Measurements from ENCODE around the gene ATP6V1B1.

ATP6V1B1 gene

DNA sequence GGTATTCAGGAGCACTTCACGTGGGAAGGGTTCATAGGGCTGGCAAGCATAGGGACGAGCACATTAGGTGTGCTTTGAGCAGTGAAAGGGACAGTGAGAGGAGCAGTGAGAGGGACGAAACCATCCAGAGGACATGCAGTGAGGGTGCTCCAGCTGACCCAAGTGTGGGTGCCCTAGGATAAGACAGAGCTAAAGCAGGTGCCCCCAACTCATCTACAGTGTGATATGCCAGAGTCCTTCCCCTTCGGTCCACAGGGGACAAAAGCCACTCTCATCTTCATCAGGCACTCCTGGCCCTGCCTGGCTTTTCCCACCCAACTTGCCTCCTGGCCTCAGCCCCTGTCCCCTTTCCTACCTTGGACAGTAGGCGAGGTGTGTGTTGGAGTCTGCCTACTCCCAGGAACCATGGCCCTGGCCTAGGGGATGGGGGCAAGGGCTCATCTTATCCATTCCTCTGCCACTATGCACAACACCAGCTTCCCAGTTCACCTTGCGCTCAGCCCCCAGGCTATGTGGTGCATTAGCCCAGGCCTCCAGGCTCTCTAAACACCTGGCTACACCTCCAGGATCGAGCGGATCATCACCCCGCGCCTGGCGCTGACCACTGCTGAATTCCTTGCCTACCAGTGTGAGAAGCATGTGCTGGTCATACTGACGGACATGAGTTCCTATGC, 26.6 kb downstream of the ATP6V1B1 start:
- TF ChIP-seq NFIC (IDR thresholded peaks at IDR 0.05) (no peak), TAF1 (IDR thresholded peaks at IDR 0.05; ENCODE audit: low read depth) (no peak), CREB1 (IDR thresholded peaks at IDR 0.05; ENCODE audit: low read depth) (no peak), YY1 (IDR thresholded peaks at IDR 0.05; ENCODE audit: low read depth) (no peak), TCF12 (IDR thresholded peaks at IDR 0.05; ENCODE audit: low read depth) (no peak), ZBTB7A (IDR thresholded peaks at IDR 0.05; ENCODE audit: low read depth) (no peak)
- TF ChIP-seq, protein P1, sequence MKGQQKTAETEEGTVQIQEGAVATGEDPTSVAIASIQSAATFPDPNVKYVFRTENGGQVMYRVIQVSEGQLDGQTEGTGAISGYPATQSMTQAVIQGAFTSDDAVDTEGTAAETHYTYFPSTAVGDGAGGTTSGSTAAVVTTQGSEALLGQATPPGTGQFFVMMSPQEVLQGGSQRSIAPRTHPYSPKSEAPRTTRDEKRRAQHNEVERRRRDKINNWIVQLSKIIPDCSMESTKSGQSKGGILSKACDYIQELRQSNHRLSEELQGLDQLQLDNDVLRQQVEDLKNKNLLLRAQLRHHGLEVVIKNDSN (IDR thresholded peaks at IDR 0.05): no peak
- TF ChIP-seq, protein P2, sequence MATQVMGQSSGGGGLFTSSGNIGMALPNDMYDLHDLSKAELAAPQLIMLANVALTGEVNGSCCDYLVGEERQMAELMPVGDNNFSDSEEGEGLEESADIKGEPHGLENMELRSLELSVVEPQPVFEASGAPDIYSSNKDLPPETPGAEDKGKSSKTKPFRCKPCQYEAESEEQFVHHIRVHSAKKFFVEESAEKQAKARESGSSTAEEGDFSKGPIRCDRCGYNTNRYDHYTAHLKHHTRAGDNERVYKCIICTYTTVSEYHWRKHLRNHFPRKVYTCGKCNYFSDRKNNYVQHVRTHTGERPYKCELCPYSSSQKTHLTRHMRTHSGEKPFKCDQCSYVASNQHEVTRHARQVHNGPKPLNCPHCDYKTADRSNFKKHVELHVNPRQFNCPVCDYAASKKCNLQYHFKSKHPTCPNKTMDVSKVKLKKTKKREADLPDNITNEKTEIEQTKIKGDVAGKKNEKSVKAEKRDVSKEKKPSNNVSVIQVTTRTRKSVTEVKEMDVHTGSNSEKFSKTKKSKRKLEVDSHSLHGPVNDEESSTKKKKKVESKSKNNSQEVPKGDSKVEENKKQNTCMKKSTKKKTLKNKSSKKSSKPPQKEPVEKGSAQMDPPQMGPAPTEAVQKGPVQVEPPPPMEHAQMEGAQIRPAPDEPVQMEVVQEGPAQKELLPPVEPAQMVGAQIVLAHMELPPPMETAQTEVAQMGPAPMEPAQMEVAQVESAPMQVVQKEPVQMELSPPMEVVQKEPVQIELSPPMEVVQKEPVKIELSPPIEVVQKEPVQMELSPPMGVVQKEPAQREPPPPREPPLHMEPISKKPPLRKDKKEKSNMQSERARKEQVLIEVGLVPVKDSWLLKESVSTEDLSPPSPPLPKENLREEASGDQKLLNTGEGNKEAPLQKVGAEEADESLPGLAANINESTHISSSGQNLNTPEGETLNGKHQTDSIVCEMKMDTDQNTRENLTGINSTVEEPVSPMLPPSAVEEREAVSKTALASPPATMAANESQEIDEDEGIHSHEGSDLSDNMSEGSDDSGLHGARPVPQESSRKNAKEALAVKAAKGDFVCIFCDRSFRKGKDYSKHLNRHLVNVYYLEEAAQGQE (IDR thresholded peaks at IDR 0.05; ENCODE audit: low read depth): peak; percentile 34; the same call in 1 of the 2 replicates

DNA sequence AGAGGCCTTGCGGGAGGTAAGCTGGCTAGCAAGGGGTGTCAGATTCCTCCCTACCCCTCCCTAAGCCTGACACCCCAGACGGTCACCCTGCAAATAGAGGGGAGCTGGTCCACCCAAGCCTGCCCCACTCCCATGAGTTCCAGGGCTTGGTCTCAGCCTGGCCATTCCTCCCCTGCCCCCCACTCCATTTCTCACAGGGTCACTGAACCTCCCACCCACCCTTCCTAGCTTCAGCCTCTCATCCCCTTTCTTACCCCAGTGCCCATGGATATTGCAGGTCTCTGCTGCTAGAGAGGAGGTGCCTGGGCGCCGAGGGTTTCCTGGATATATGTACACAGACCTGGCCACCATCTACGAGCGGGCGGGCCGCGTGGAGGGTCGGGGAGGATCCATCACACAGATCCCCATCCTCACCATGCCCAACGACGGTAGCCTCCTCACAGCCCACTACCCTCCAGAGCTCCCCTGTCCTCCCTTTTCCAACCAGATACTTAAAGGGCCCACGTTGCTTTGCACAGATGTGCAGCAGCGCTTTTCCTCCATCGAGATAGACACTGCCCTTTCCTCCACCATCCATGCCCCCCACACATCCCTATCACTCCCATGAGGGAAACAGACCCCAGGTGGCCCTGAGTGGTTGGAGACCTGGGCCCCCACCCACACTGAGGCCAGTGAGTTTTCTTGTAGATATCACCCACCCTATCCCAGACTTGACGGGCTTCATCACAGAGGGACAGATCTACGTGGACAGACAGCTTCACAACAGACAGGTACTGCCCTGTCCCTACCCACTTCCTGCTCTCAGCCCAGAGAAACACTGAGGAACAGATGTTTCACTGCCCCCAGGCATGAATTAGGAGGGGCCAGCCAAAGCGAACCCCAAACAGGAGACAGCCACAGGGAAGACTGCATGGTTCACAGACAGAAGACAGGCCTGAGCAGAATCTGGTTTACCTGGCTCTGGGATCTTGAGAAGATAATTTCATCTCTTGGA, 27.5 kb downstream of the ATP6V1B1 start:
- TF ChIP-seq, protein P3, sequence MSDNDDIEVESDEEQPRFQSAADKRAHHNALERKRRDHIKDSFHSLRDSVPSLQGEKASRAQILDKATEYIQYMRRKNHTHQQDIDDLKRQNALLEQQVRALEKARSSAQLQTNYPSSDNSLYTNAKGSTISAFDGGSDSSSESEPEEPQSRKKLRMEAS (IDR thresholded peaks at IDR 0.05): no peak
- TF ChIP-seq EGR1 (IDR thresholded peaks at IDR 0.05) (no peak), NFIC (IDR thresholded peaks at IDR 0.05) (no peak), ZBTB7A (IDR thresholded peaks at IDR 0.05; ENCODE audit: low read depth) (no peak), TEAD4 (IDR thresholded peaks at IDR 0.05) (no peak), TCF12 (IDR thresholded peaks at IDR 0.05; ENCODE audit: low read depth) (no peak), FOXM1 (IDR thresholded peaks at IDR 0.05; ENCODE audit: borderline replicate concordance, low read depth) (no peak), RAD21 (IDR thresholded peaks at IDR 0.05; ENCODE audit: low read depth) (no peak), EP300 (IDR thresholded peaks at IDR 0.05; ENCODE audit: borderline replicate concordance) (no peak), CREB1 (IDR thresholded peaks at IDR 0.05; ENCODE audit: low read depth) (no peak)

DNA sequence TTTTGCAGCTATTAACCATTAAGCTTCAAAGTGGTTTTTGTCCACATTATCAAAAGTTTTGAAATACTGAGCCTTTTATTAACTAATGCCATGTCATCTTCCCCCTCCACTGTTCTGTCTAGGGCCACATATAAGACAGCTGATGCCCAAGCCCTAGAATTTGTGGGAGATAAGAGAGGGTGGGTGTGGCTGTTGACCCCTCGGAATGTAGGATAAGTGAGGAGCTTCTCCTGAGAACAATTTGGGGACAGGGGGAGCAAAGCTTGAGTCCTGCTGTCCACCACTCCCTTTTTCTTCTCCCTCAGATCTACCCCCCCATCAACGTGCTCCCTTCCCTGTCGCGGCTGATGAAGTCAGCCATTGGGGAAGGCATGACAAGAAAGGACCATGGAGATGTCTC, 28.4 kb downstream of the ATP6V1B1 start:
- no peak for TF ChIP-seq RAD21 (IDR thresholded peaks at IDR 0.05; ENCODE audit: low read depth)
- no peak for TF ChIP-seq EGR1 (IDR thresholded peaks at IDR 0.05)
- no peak for TF ChIP-seq EP300 (IDR thresholded peaks at IDR 0.05; ENCODE audit: borderline replicate concordance)

DNA sequence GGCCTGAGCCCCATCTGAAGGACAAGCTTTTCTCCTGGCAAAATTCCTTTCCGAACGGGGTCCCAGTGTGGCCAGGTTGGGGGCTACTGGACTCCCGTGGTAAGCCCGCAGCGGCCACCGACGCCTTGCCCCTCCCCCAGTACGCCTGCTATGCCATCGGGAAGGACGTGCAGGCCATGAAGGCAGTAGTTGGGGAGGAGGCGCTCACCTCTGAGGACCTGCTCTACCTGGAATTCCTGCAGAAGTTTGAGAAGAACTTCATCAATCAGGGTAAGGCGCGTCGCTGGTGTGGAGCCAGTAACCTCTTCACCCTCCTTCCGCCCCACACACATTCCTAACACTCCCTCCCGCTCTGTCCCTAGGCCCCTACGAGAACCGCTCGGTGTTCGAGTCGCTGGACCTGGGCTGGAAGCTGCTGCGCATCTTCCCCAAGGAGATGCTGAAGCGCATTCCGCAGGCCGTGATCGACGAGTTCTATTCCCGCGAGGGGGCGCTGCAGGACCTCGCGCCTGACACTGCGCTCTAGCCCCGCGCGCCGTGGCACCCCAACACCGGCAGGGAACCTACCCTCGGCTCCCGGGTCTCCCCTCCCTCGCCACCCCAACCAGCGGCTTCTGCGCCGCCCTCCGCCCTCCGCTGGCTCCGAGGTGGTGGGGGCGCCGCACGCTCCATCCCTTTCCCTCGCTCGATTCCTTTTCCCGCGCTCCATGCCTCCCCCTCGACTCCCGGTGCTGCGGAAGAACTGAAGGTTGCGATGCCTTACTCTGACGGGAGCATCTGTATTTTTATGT, 29.1 kb downstream of the ATP6V1B1 start:
- TF ChIP-seq RAD21 (IDR thresholded peaks at IDR 0.05; ENCODE audit: low read depth) (no peak), CEBPB (IDR thresholded peaks at IDR 0.05) (no peak), NFIC (IDR thresholded peaks at IDR 0.05) (no peak), EGR1 (IDR thresholded peaks at IDR 0.05) (no peak), TEAD4 (IDR thresholded peaks at IDR 0.05) (no peak), CREB1 (IDR thresholded peaks at IDR 0.05; ENCODE audit: low read depth) (no peak), TCF12 (IDR thresholded peaks at IDR 0.05; ENCODE audit: low read depth) (no peak), FOXM1 (IDR thresholded peaks at IDR 0.05; ENCODE audit: borderline replicate concordance, low read depth) (no peak), TAF1 (IDR thresholded peaks at IDR 0.05; ENCODE audit: low read depth) (no peak), EP300 (IDR thresholded peaks at IDR 0.05; ENCODE audit: borderline replicate concordance) (no peak), ZBTB7A (IDR thresholded peaks at IDR 0.05; ENCODE audit: low read depth) (no peak), YY1 (IDR thresholded peaks at IDR 0.05; ENCODE audit: low read depth) (no peak)
- TF ChIP-seq, protein P1 (IDR thresholded peaks at IDR 0.05): no peak
- TF ChIP-seq, protein P3 (IDR thresholded peaks at IDR 0.05): no peak
- TF ChIP-seq, protein P2 (IDR thresholded peaks at IDR 0.05; ENCODE audit: low read depth): no peak

DNA sequence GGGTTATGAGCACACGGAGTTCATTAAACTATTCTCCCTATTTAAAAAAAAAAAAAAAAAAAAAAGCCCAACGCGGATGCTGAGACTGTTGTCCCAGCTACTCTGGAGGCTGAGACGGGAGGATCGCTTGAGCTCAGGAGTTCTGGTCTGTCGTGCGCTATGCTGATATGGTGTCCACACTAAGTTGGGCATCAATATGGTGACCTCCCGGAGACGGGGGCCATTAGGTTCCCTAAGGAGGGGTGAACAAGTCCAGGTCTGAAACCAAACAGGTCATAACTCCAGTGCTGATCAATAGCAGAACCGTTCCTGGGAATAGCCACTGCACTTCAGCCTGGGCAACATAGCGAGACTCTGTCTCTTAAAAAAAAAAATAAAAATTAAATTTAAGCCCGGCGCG, 29.8 kb downstream of the ATP6V1B1 start:
- TF ChIP-seq CEBPB (IDR thresholded peaks at IDR 0.05): no peak
- TF ChIP-seq EGR1 (IDR thresholded peaks at IDR 0.05): no peak
- no peak for TF ChIP-seq EP300 (IDR thresholded peaks at IDR 0.05; ENCODE audit: borderline replicate concordance)
- no peak for TF ChIP-seq TCF12 (IDR thresholded peaks at IDR 0.05; ENCODE audit: low read depth)
- no peak for TF ChIP-seq CREB1 (IDR thresholded peaks at IDR 0.05; ENCODE audit: low read depth)
- no peak for TF ChIP-seq YY1 (IDR thresholded peaks at IDR 0.05; ENCODE audit: low read depth)
- TF ChIP-seq, protein P3 (IDR thresholded peaks at IDR 0.05): no peak
- TF ChIP-seq, protein P1 (IDR thresholded peaks at IDR 0.05): no peak
- TF ChIP-seq TEAD4 (IDR thresholded peaks at IDR 0.05): no peak
- TF ChIP-seq FOXM1 (IDR thresholded peaks at IDR 0.05; ENCODE audit: borderline replicate concordance, low read depth): no peak
- TF ChIP-seq RAD21 (IDR thresholded peaks at IDR 0.05; ENCODE audit: low read depth): no peak
- no peak for TF ChIP-seq TAF1 (IDR thresholded peaks at IDR 0.05; ENCODE audit: low read depth)
- no peak for TF ChIP-seq ZBTB7A (IDR thresholded peaks at IDR 0.05; ENCODE audit: low read depth)
- TF ChIP-seq, protein P2 (IDR thresholded peaks at IDR 0.05; ENCODE audit: low read depth): no peak
- TF ChIP-seq NFIC (IDR thresholded peaks at IDR 0.05): no peak
